Activated B cell treated with CpG ODN at 0.5 μM for 24 hours (primary cell): ENCODE measurements around the gene MGAT3. TPM values are rescaled to one million over a fixed set of nuclear protein-coding genes. Genes with fewer than 3 reads are reported as not detected.

ENCODE experiments used
- ATAC-seq: fragments of 200-7000 bp; cut with Tn5 transposase; one replicate; pipeline ENCODE4 v1.10.0; 2021; ENCODE audit warnings: low read depth, mild to moderate bottlenecking, moderate library complexity
- CTCF ChIA-PET: fragments of 350-600 bp; sonication (Branson Sonifier 250); formaldehyde crosslinking; loops from one replicate; lab custom pipeline; 2021; ENCODE audit warnings: antibody characterized with exemption; lab: Charles Lee
- POLR2A ChIA-PET: fragments of 350-600 bp; sonication (Branson Sonifier 250); formaldehyde crosslinking; loops from one replicate; lab custom pipeline; 2021; ENCODE audit warnings: antibody characterized with exemption; lab: Charles Lee
- DNase-seq: peaks from one replicate; pipeline ENCODE4 v3.0.0; 2022
- H3K27ac Mint-ChIP-seq: one replicate; pipeline ENCODE4 v1.8.0; 2020; ENCODE audit warnings: mixed read lengths
- H3K27me3 Mint-ChIP-seq: one replicate; pipeline ENCODE4 v1.8.0; 2021; ENCODE audit warnings: mixed read lengths
- H3K36me3 Mint-ChIP-seq: one replicate; pipeline ENCODE4 v1.8.0; 2021; ENCODE audit warnings: low read depth, mixed read lengths
- H3K4me1 Mint-ChIP-seq: one replicate; pipeline ENCODE4 v1.8.0; 2021; ENCODE audit warnings: mixed read lengths
- H3K4me3 Mint-ChIP-seq: one replicate; pipeline ENCODE4 v1.8.0; 2020; ENCODE audit warnings: mild to moderate bottlenecking, mixed read lengths
- H3K9me3 Mint-ChIP-seq: one replicate; pipeline ENCODE4 v1.8.0; 2020; ENCODE audit warnings: mixed read lengths
- CTCF ChIP-seq: fragments of 200-600 bp; IDR thresholded peaks from one replicate; pipeline ENCODE4 v1.8.0; 2022; ENCODE audit warnings: antibody characterized with exemption, mild to moderate bottlenecking
- intact Hi-C: fragments of 100-400 bp; cut with micrococcal nuclease; formaldehyde crosslinking; loops from one replicate; pipeline ENCODE4 v1.15.1; 2024
- total RNA-seq: library from RNA; stranded (reverse); gene quantifications from 2 replicates; pipeline ENCODE4 v1.2.3, GENCODE V29; 2022

Gene MGAT3
- total RNA-seq, 1 donor from 2014 or later: 43.4 TPM

DNA sequence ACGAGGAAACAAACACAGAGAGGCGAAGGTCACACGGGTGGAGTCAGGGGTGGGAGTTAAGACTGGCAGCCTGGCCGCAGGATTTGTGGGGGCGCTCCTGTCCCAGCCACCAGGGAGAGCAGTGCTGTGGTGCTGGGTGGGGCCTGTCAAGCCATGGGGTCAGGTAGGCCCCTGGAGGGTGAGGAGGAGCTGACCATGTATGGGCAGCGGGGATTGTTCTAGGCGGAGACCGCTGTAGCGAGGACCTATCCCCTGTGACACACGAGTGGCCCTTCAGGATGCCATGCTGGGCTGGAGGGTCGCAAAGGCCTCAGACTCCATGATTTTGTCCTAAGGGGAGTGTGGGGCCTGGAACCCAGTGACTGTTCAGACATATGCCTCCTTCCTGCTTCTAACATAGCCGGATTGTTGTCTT is 77.3 kb downstream of the MGAT3 start:
- Mint-ChIP-seq H3K36me3 (peaks cover 28% of the 10 kb centered on the region), H3K4me1 (peaks cover 39% of the 10 kb centered on the region), H3K9me3 (no peaks in the 10 kb centered on the region), H3K27ac (no peak overlapping the region), H3K27me3 (no peaks in the 10 kb centered on the region), H3K4me3 (no peak overlapping the region)
- intact Hi-C loops: loop anchor here (1.0 to 5.0 kb wide), 5 partner anchors 407 to 878 kb away; partner anchors contain the start of gene CBX6
- no peak for DNase-seq
- no peak for TF ChIP-seq CTCF
- CTCF ChIA-PET: interaction anchor here (0.9 to 6.9 kb wide), 12 partner anchors 11 to 815 kb away, joined by 3 to 154 read pairs (median 8); partner anchors contain the start of genes ADSL and TAB1
- ATAC-seq: no peak
- POLR2A ChIA-PET: interaction anchor here (0.5 to 3.9 kb wide), 4 partner anchors 14 to 1208 kb away, joined by 3 to 25 read pairs (median 8); no protein-coding TSS in a partner anchor

GRCh38 chr22:39534591-39535356 is 78.0 kb downstream of the MGAT3 start:
- H3K27me3 Mint-ChIP-seq: no peaks in the 10 kb centered on the region
- H3K4me3 Mint-ChIP-seq: peak overlapping the region; percentile 32
- POLR2A ChIA-PET: interaction anchor here (0.5 to 3.9 kb wide), 6 partner anchors 9 to 1208 kb away, joined by 3 to 25 read pairs (median 5); no protein-coding TSS in a partner anchor
- CTCF ChIA-PET: interaction anchor here (0.6 to 6.9 kb wide), 18 partner anchors 10 to 814 kb away, joined by 3 to 154 read pairs (median 3); partner anchors contain the start of genes ADSL and TAB1
- no peaks in the 10 kb centered on the region for H3K9me3 Mint-ChIP-seq
- ATAC-seq (peak; percentile 10), DNase-seq (peak; percentile 83)
- intact Hi-C loops: loop anchor here (1.0 to 5.0 kb wide), 5 partner anchors 406 to 878 kb away; partner anchors contain the start of gene CBX6
- H3K4me1 Mint-ChIP-seq: peaks cover 33% of the 10 kb centered on the region
- peaks cover 21% of the 10 kb centered on the region for H3K36me3 Mint-ChIP-seq
- peak; percentile 71 for TF ChIP-seq CTCF
- H3K27ac Mint-ChIP-seq: no peak overlapping the region

DNA sequence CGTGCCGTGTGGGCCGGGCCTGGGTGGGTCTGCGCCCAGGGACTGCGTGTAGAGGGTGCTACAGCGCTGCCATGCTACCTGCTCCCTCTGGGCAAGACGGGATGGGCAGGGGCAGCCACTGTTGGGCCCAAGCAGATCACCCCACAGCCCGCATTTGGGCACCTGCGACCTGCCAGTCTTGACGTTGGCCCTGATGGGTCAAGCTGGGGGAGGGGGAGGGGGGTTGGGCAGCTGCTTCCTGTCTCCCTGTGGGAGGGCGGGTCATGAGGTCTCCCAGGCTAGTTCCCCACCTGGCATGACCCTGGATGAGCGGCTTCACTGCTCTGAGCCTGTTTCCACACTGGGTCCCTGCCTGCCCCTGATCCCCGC is 78.5 kb downstream of the MGAT3 start:
- H3K4me1 Mint-ChIP-seq: peaks cover 27% of the 10 kb centered on the region
- no peaks in the 10 kb centered on the region for H3K9me3 Mint-ChIP-seq
- no peaks in the 10 kb centered on the region for H3K27me3 Mint-ChIP-seq
- no peak overlapping the region for H3K27ac Mint-ChIP-seq
- intact Hi-C loops: loop anchor here (2.0 kb wide), 1 partner anchor 405 kb away; no protein-coding TSS in a partner anchor
- DNase-seq (no peak), ATAC-seq (no peak)
- no peak overlapping the region for H3K4me3 Mint-ChIP-seq
- no peak for TF ChIP-seq CTCF
- peaks cover 17% of the 10 kb centered on the region for H3K36me3 Mint-ChIP-seq
- ChIA-PET CTCF (interaction anchor here (0.6 to 6.9 kb wide), 15 partner anchors 9 to 814 kb away, joined by 3 to 154 read pairs (median 4); no protein-coding TSS in a partner anchor), POLR2A (interaction anchor here (0.6 to 2.0 kb wide), 5 partner anchors 8 to 1121 kb away, joined by 3 to 10 read pairs (median 5); partner anchors contain the start of gene ADSL)

DNA sequence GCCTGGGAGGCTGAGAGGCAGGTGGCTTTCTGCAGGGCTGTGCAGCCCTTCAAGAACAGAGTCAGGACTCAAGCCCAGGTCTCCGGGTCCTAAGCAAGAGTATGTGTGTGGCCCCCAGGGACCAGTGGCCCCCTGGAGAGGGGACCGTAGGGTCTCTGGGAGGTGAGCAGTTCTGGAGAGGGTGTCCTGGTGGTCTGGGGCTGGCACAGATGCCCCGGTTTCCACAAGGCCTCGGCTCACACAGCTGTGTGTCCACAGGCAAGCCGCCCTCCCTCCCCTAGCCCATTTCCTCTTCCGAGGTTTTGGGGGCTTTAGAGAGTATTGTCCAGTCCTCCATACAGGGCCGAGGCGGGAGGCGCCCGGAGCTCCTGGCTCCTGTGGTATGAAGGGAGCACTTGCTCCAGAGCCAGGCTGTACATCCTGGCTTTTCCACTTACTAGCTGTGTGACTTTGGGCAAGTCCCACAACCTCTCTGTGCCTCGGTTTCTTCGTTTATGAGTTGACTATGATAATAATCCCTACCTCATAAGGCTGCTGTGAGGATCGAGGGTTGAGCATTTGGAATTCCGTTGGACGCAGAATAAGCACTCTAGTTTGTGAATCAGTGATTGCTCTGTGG is 79.1 kb downstream of the MGAT3 start:
- ATAC-seq: no peak
- TF ChIP-seq CTCF: no peak
- Mint-ChIP-seq H3K4me3 (no peak overlapping the region), H3K36me3 (peaks cover 12% of the 10 kb centered on the region), H3K9me3 (no peaks in the 10 kb centered on the region), H3K27me3 (no peaks in the 10 kb centered on the region), H3K4me1 (peaks cover 21% of the 10 kb centered on the region), H3K27ac (no peak overlapping the region)
- ChIA-PET POLR2A (interaction anchor here (0.7 kb wide), 1 partner anchor 810 kb away, joined by 3 read pairs; the partner anchor contains the start of gene ADSL), CTCF (interaction anchor here (0.8 to 6.9 kb wide), 5 partner anchors 407 to 1363 kb away, joined by 3 to 154 read pairs (median 9); no protein-coding TSS in a partner anchor)
- no peak for DNase-seq
- intact Hi-C loops: loop anchor here (2.0 kb wide), 1 partner anchor 405 kb away; no protein-coding TSS in a partner anchor
